Astrocyte (in vitro differentiated cells and primary cell): ENCODE measurements around the gene ABCA7.

Experiments used
- EZH2 ChIP-seq: IDR thresholded peaks from 2 replicates; pipeline ENCODE4 v1.6.1; 2012; ENCODE audit warnings: mild to moderate bottlenecking, low read length, inconsistent platforms; ENCODE audit not compliant: insufficient read depth
- TF ChIP-seq, protein P1 (sequence below): IDR thresholded peaks from 2 replicates; pipeline ENCODE4 v1.5.1; 2011; ENCODE audit warnings: low read depth, mild to moderate bottlenecking, inconsistent platforms, low read length, moderate library complexity; ENCODE audit not compliant: insufficient read depth

- TF ChIP-seq, protein P1, sequence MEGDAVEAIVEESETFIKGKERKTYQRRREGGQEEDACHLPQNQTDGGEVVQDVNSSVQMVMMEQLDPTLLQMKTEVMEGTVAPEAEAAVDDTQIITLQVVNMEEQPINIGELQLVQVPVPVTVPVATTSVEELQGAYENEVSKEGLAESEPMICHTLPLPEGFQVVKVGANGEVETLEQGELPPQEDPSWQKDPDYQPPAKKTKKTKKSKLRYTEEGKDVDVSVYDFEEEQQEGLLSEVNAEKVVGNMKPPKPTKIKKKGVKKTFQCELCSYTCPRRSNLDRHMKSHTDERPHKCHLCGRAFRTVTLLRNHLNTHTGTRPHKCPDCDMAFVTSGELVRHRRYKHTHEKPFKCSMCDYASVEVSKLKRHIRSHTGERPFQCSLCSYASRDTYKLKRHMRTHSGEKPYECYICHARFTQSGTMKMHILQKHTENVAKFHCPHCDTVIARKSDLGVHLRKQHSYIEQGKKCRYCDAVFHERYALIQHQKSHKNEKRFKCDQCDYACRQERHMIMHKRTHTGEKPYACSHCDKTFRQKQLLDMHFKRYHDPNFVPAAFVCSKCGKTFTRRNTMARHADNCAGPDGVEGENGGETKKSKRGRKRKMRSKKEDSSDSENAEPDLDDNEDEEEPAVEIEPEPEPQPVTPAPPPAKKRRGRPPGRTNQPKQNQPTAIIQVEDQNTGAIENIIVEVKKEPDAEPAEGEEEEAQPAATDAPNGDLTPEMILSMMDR = no peak
- no peak for TF ChIP-seq EZH2
These were observed 7.2 kb downstream of the ABCA7 start for GRCh38 chr19:1046836-1047695.
